GM19043 (cell line): ENCODE measurements around the gene IRF8.
"Not testable (repeated sequence)": the region's sequence is repeated elsewhere in the genome, so short reads cannot be mapped to it uniquely, and the experiment has no call there.

Source experiments
- ATAC-seq: cut with Tn5 transposase; IDR thresholded peaks from one replicate; pipeline ENCODE4 v1.9.1; 2021; ENCODE audit warnings: low read depth; ENCODE audit not compliant: unreplicated experiment

The IRF8 gene

DNA sequence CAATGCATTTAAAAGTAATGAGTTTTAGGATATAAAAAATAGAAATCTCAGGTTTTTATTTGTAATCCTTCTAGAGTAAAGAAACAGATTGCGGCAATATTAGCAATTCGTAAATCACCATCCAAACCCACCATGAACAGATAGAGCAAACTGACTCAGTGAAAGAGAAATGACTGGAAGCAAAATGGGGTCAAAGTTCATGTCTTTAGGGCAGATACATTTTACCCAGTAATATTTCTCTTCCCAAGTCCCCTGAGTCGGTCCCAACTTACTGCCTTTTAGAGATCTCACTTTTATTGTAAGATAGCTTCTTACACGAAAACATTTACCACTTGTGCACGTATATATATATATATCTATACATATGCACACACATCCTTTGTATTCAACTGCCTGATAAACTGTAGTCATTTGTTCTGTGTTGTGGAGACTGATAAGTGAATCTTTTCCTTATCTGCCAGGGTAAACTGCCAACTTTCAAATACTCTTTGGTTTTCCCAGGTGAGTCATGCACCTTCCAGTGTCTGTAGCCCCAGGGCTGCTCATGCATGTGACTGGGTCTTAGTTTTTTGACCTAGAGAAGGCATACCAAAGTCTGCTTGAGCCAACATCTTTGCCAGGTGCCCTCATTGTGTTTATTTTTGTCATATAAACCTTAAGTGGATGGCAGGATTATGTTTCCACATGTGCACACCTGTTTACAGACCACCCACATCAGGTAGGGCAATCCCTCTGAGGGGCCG lies 7.8 kb upstream of the IRF8 start:
- no peak for ATAC-seq

DNA sequence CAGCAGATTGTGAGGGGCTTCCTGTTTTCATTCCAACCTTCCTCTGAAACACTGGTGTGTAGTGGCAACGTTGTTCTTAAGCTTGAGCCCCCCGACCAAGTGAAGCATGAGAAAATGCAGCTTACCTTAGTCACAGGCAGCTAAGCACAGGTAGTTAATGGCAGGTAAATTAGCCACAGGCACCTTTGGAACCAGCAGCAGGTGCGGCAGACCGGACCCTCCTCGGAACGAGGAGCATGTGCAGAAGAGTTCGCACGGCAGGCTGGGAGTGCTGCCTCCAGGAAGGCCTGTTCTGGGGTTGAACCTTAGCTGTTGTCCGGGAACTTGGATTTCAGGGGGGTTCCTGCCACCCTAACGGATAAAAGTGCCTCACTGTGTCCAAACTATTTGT lies 7.2 kb upstream of the IRF8 start:
- ATAC-seq: no peak

DNA sequence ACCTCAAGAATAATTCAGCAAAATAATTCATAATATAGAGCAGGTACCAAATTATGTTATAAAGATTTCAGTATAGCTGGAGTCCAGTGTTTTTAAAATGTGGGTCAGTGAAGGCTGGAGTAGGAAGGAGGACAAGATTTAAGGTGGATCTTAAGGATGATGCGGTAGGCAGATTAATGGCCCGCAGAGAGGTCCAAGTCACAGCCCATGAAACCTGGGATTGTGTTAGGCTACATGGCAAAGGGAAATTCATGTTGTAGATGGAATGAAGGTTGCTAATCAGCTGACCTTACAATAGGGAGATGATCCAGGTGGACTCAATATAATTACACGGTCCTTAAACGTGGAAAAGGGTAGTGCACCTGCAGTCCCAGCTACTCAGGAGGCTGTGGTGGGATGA lies 6.2 kb upstream of the IRF8 start:
- ATAC-seq: no peak

DNA sequence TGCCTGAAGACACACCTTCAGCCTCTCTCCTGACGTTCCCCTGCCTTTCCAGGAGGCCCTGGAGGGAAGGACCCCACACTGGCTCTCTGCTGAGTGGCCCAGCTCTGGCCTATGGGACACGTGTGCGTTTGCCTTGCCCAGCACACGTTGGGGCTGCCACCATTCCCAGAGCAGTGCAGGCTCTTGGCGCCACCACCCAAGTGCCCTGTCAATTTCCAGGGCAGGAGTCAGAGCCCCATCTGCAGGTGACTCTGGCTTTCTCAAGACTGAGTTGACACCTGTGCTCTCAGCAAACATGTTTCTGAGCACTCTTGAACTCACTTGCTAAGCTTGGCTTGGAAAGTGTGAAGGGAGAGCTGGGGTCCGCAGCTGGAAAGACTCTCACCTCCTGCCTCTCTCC lies 4.7 kb upstream of the IRF8 start:
- no peak for ATAC-seq

DNA sequence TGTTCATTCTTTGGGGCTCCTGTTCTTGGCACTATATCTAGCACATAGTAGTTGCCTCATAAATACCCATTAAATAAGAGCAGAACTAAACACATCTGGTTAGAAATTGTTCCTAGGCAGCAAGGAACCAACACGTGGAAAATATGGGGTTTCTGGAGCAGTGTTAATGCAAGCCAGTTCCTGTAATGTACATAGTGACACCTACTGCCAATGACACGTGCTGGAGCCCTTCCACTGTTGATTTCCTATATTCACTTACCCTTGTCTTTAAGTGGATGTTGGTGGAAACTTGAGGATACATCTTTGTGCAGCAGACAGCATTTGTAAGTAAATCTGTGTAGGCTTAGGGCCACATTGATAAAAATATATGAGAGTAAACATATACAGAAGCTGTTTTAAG lies 1.6 kb upstream of the IRF8 start:
- no peak for ATAC-seq

- no peak for ATAC-seq
These were observed 482 bp downstream of the IRF8 start for GRCh38 chr16:85899444-85899843.

DNA sequence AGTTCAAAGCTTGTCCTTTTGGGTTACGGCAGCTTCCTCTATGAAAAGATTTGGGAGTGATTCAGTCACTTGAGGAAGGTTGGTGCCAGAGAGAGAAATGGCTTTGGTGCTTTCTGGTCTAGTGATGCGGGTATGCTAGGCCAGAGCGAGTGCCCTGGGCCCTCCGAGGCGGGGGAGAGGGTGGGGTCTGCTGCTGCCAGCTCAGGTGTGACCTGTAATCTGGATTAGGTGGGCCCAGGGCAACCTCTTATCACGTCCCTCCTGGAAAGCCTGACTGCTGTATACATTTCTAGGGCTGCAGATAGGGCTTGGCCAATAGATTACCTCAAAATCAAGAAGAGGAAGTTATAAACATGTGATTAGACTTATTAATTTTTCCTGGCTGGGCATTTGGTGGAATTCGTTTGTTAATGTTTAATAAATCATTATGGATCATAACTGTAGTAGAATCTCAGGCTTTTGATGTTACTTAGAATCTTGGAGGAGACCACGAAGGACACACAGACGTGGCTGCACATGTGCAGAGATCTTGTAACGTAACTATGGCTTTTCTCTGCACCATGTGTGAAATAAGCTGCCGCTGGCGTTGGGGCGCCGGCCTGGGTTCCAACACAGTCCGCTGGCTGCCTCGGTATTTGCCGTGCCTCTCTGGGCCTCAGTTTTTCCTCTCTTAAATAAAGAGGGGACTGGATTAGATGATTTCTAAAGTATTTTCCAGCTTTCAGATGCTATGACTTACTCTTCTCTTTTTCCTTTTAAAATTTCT lies 1.2 kb downstream of the IRF8 start:
- ATAC-seq: no peak

GRCh38 chr16:85901110-85901509 lies 2.1 kb downstream of the IRF8 start:
- ATAC-seq: no peak

DNA sequence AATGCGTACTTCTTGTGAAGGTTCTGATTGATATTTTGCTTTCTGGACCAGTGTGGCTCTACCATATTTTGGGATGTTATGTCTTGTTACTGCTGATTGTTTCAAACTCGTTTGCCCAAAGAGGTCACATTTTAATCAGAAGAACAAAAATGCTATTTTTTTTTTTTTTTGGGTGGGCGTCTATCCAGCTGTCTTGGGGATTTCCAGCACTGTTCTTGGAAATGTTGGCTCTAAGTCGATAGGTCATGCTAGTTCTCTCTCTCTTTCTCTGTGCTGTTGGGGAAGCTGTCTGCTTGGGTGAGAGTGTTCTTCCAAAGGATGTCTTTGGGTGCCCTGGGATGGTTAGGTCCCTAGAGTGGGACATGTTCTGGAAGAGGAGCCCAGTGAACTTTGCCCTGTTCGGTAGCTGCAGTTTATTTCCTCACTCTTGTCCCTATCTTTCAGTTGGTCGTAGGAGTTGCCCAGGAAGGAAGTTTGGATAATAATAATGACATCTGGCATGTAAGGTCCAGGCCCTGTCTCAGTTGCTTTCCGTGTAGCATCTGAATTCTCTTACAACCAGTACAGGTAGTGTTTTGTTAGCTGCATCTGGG lies 2.9 kb downstream of the IRF8 start:
- ATAC-seq: no peak

GRCh38 chr16:85902366-85903155 lies 3.6 kb downstream of the IRF8 start:
- ATAC-seq: peak; percentile 63

DNA sequence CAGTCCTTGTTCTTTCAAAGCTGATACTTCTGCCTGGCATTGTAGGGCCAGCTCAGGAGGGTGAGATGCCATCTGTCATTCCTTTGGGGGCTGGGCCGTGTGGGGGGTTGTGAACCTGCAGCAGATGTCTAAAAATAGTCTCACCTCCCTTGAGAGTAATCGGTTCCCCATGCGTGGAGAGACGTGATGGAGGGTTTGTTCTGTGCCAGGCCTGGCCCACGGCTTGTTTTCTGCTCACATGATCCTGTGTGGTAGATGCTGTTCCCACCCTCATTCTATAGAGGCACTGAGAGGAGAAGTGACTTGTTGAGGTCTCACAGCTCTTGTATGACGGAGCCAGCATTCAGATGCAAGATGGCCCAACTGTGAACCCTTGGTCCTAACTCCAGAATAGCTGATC lies 4.6 kb downstream of the IRF8 start:
- ATAC-seq: no peak

GRCh38 chr16:85905110-85906095 lies 6.4 kb downstream of the IRF8 start:
- no peak for ATAC-seq

DNA sequence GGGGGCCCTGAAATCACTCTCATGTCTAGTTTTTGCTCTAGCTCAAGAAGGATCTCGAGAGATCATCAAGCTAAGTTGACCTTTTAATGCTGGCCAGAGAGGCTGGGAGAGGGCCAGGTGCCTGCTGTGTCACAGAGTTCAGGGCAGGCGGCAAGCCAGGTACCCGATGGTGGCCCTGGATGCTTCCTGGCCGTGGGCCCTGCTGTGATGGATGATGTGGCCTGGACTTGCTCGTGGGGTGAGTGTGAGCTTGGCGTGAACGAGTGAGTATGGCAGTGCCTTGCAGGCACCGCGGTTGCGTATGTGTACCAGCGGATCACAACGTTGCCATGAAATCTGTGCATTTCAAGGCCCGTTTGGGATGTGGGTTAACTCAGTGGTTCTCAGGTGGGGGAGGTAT lies 7.4 kb downstream of the IRF8 start:
- no peak for ATAC-seq

DNA sequence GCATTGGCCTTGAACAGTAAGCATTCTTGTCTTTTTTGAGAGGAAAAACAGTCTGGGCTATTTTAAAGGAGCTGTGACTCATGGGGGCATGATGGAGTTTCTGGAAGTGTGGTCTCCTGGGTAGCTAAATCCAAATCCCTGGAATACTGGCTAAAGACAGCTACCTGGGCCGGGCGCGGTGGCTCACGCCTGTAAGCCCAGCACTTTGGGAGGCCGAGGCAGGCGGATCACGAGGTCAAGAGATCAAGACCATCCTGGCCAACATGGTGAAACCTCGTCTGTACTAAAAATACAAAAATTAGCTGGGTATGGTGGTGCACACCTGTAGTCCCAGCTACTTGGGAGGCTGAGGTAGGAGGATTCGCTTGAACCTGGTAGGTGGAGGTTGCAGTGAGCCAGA lies 8.3 kb downstream of the IRF8 start:
- not testable (repeated sequence) for ATAC-seq

GRCh38 chr16:85908444-85908843 lies 9.5 kb downstream of the IRF8 start:
- ATAC-seq: peak; percentile 60

DNA sequence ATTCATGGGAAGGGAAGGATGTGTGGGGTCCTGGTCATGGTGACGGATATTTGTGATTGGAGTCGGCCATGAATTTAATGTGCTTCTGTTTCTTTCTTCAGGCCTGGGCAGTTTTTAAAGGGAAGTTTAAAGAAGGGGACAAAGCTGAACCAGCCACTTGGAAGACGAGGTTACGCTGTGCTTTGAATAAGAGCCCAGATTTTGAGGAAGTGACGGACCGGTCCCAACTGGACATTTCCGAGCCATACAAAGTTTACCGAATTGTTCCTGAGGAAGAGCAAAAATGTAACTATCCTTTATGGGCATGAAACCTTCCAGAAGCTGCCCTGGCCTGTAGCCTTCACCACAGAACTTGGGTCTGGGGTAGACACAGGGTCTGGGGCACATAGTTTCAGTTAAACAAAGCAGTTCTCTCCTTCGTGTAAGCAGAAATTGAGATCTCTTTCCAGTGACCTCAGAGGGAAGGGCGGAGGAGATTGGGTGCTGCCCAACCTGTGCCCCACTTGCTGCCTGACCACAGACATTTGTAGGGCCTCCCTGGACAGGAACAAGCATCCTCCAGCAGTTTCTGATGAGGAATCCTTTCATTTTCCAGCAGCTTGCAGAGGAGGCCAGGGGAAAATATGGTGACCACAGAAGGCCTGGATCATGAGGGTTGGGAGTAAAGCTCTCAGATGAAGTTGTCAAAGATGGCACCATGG lies 10.1 kb downstream of the IRF8 start:
- no peak for ATAC-seq

DNA sequence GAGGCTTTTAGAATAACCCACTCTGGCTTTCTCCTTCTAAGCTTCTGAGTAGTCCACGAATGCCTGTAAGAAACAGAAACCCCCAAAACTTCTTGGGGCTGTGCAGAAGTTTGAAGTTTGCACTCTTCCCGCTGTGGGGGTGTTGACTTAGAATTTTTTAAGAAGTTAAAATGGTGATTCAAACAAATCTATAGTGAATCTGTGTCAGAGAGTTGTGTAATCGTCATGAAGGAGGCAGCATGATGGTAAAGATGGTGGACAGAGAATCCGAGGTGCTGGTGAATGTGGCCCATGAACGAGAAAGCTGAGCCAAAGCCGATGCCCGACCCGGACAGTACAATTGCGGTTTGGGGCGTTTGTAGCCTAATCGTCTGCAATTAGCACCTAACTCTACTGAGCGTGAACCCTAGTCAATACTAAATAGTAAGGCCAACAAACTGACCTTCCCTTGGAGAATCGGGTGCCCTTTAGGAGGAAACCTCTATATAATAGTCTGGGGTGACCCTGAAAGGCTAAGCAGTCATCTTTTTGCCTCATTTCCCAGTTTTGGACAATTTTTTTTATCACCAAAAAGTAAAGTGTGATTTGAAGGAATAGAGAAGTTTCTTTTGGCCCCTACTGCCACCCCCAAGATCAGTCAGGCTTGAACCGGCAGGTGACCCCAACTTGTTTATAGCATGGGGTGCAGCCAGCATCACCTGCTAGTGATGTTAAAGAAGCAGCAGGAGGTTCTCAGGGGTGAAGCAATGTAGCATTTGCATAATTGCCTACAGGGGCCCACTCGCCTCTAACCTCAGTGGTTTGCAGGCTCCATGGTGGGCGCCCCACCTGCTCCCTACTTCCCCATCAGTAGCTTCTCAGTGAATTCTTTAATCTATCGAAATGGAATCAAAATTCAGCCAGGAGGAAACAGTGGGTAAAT lies 11.2 kb downstream of the IRF8 start:
- no peak for ATAC-seq

DNA sequence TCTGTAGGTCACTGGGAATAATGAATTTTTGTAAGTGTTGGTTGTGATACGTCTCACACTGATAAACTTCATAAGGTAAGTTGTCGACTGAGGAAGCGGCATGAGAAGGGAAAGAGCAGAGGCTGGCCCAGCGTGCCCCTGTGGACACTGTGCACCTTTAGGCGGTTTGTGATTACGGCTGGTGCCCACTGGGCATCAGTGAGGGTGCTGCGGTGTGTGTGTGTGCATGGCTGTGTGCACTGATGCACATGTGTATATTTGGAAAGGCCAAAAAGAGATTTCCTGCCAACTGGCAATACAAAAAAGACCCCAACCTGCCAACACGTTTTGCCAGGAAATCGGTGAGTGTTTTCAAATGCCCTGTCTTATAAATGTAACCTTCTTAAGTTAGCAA lies 11.9 kb downstream of the IRF8 start:
- ATAC-seq: no peak
